Hepatocyte (in vitro differentiated cells): ENCODE data around the gene LDLRAD4.

Source experiments
- CTCF ChIP-seq: fragments of 200-600 bp; sonication (generic); IDR thresholded peaks from 2 replicates; pipeline ENCODE4 v1.5.1; 2016; ENCODE audit warnings: antibody characterized with exemption, mild to moderate bottlenecking; ENCODE audit not compliant: poor library complexity
- EZH2phosphoT487 ChIP-seq: fragments of 200-600 bp; sonication (generic); IDR thresholded peaks from one replicate; pipeline ENCODE4 v1.6.1; 2018; ENCODE audit warnings: antibody characterized with exemption, mild to moderate bottlenecking, low read depth, moderate library complexity; ENCODE audit not compliant: unreplicated experiment, severe bottlenecking

GRCh38 chr18:13638719-13639595 is 420.4 kb downstream of the LDLRAD4 start:
- TF ChIP-seq CTCF (no peak), EZH2phosphoT487 (no peak)
